IMR-90 (cell line): ENCODE results near the gene PEAK3. TPM values are rescaled to one million over a fixed set of nuclear protein-coding genes. Genes with fewer than 3 reads are reported as not detected.

Experiments used
- ATAC-seq: fragments of 200-7000 bp; cut with Tn5 transposase; 2 replicates; pipeline ENCODE4 v1.9.1; 2020; ENCODE audit warnings: low read depth, mild to moderate bottlenecking, moderate library complexity
- BruUV-seq: library from RNA; stranded (reverse); fragments of 400-500 nt; replicated peaks from 2 replicates; lab custom pipeline; 2021; lab: Mats Ljungman, UMichigan
- CTCF ChIA-PET: fragments of 300-600 bp; formaldehyde crosslinking; extraction: SDS; loops from one replicate; lab custom pipeline; 2021; ENCODE audit warnings: antibody characterized with exemption; lab: Yijun Ruan, JAX
- POLR2A ChIA-PET: fragments of 300-600 bp; sonication (Branson Sonifier 250); formaldehyde crosslinking; loops from one replicate; lab custom pipeline; 2022; ENCODE audit warnings: antibody characterized with exemption; ENCODE audit not compliant: unreplicated experiment; lab: Charles Lee
- DNase-seq: peaks from one replicate; pipeline ENCODE4 v3.0.0; 2013
- H2AFZ ChIP-seq: replicated peaks from 2 replicates; pipeline ENCODE3; 2013; ENCODE audit warnings: low read length, mild to moderate bottlenecking; ENCODE audit not compliant: poor library complexity
- H2AK5ac ChIP-seq: 2 replicates; pipeline ENCODE4 v1.6.1; 2013; ENCODE audit warnings: low read depth, low read length, inconsistent platforms
- H2AK9ac ChIP-seq: replicated peaks from 2 replicates; pipeline ENCODE3; 2013; ENCODE audit warnings: mild to moderate bottlenecking, low read depth, low read length, moderate library complexity; ENCODE audit not compliant: poor library complexity
- H2BK120ac ChIP-seq: 2 replicates; pipeline ENCODE4 v1.6.1; 2013; ENCODE audit warnings: low read depth, low read length, inconsistent platforms
- H2BK15ac ChIP-seq: 3 replicates; pipeline ENCODE4 v1.6.1; 2013; ENCODE audit warnings: low read depth, low read length, inconsistent platforms
- H2BK20ac ChIP-seq: 2 replicates; pipeline ENCODE4 v1.6.1; 2013; ENCODE audit warnings: low read depth, mild to moderate bottlenecking, inconsistent platforms, low read length, moderate library complexity
- H2BK5ac ChIP-seq: 2 replicates; pipeline ENCODE4 v1.6.1; 2013; ENCODE audit warnings: mild to moderate bottlenecking, low read depth, low read length, inconsistent platforms; ENCODE audit not compliant: poor library complexity, severe bottlenecking
- H3K14ac ChIP-seq: replicated peaks from 2 replicates; pipeline ENCODE4 v1.6.1; 2013; ENCODE audit warnings: low read depth, low read length, inconsistent platforms
- H3K18ac ChIP-seq: 2 replicates; pipeline ENCODE4 v1.6.1; 2013; ENCODE audit warnings: low read depth, low read length, control low read depth
- H3K23ac ChIP-seq: 2 replicates; pipeline ENCODE4 v1.6.1; 2013; ENCODE audit warnings: low read depth, low read length, inconsistent platforms
- H3K27ac ChIP-seq: 2 replicates; pipeline ENCODE4 v1.5.1; 2013; ENCODE audit warnings: mild to moderate bottlenecking, control low read depth, low read length; ENCODE audit not compliant: insufficient read depth
- H3K27me3 ChIP-seq: 2 replicates; pipeline ENCODE4 v1.6.1; 2013; ENCODE audit warnings: low read length; ENCODE audit not compliant: control insufficient read depth, insufficient read depth
- H3K36me3 ChIP-seq: 2 replicates; pipeline ENCODE4 v1.6.1; 2013; ENCODE audit warnings: low read length, mixed read lengths; ENCODE audit not compliant: control insufficient read depth, insufficient read depth
- H3K4ac ChIP-seq: 2 replicates; pipeline ENCODE4 v1.6.1; 2013; ENCODE audit warnings: low read depth, low read length, inconsistent platforms
- H3K4me1 ChIP-seq: 2 replicates; pipeline ENCODE4 v1.6.1; 2013; ENCODE audit warnings: low read length, mixed read lengths; ENCODE audit not compliant: control insufficient read depth, insufficient read depth
- H3K4me2 ChIP-seq: 2 replicates; pipeline ENCODE4 v1.6.1; 2013; ENCODE audit warnings: low read depth, mild to moderate bottlenecking, control low read depth, low read length, moderate library complexity
- H3K4me3 ChIP-seq: 2 replicates; pipeline ENCODE4 v1.5.1; 2013; ENCODE audit warnings: low read depth, mild to moderate bottlenecking, control low read depth, low read length, moderate library complexity; ENCODE audit not compliant: insufficient read depth
- H3K56ac ChIP-seq: 2 replicates; pipeline ENCODE4 v1.6.1; 2013; ENCODE audit warnings: low read length, inconsistent platforms; ENCODE audit not compliant: insufficient read depth; ENCODE audit errors: extremely low read depth
- H3K79me1 ChIP-seq, 2 experiments: 2 replicates each; pipeline ENCODE4 v1.6.1; 2013; ENCODE audit warnings: low read length in 2 of 2, inconsistent platforms in 1 of 2, low read depth in 1 of 2
- H3K9ac ChIP-seq: 2 replicates; pipeline ENCODE4 v1.6.1; 2013; ENCODE audit warnings: low read depth, low read length, control low read depth
- H3K9me1 ChIP-seq: 2 replicates; pipeline ENCODE4 v1.6.1; 2013; ENCODE audit warnings: low read length, inconsistent platforms; ENCODE audit not compliant: insufficient read depth
- H3K9me3 ChIP-seq: 2 replicates; pipeline ENCODE4 v1.6.1; 2013; ENCODE audit warnings: low read length; ENCODE audit not compliant: control insufficient read depth, insufficient read depth
- H4K20me1 ChIP-seq: 2 replicates; pipeline ENCODE4 v1.6.1; 2013; ENCODE audit warnings: low read length, inconsistent platforms; ENCODE audit not compliant: insufficient read depth
- H4K5ac ChIP-seq: 2 replicates; pipeline ENCODE4 v1.6.1; 2013; ENCODE audit warnings: mild to moderate bottlenecking, low read depth, low read length, control low read depth
- H4K8ac ChIP-seq, 2 experiments: 2 replicates each; pipeline ENCODE4 v1.6.1; 2013; ENCODE audit warnings: low read depth in 2 of 2, low read length in 2 of 2, control low read depth in 1 of 2, inconsistent platforms in 1 of 2
- H4K91ac ChIP-seq: 2 replicates; pipeline ENCODE4 v1.6.1; 2013; ENCODE audit warnings: low read depth, low read length, inconsistent platforms; ENCODE audit not compliant: insufficient read depth
- BHLHE40 ChIP-seq: fragments of 150-350 bp; IDR thresholded peaks from 2 replicates; pipeline ENCODE4 v1.6.1; 2016; ENCODE audit warnings: mild to moderate bottlenecking, low read depth, low read length
- CEBPB ChIP-seq: IDR thresholded peaks from 2 replicates; pipeline ENCODE4 v1.6.1; 2012; ENCODE audit warnings: low read depth, low read length, improper control_type of control experiment
- CHD1 ChIP-seq: IDR thresholded peaks from 2 replicates; pipeline ENCODE4 v1.6.1; 2012; ENCODE audit warnings: low read depth, low read length, improper control_type of control experiment
- CTCF ChIP-seq: conservative IDR thresholded peaks from 2 replicates; pipeline ENCODE4 v1.5.1; 2012; ENCODE audit warnings: mild to moderate bottlenecking, low read depth, low read length, improper control_type of control experiment
- ELK1 ChIP-seq: fragments of 150-350 bp; IDR thresholded peaks from 2 replicates; pipeline ENCODE4 v1.6.1; 2016; ENCODE audit warnings: low read depth, mild to moderate bottlenecking, low read length, moderate library complexity, borderline replicate concordance
- FOS ChIP-seq: fragments of 150-350 bp; IDR thresholded peaks from 2 replicates; pipeline ENCODE4 v1.6.1; 2016; ENCODE audit warnings: low read depth, low read length
- MAFK ChIP-seq: IDR thresholded peaks from 2 replicates; pipeline ENCODE4 v1.6.1; 2012; ENCODE audit warnings: low read depth, low read length, improper control_type of control experiment
- MAZ ChIP-seq: IDR thresholded peaks from 2 replicates; pipeline ENCODE4 v1.6.1; 2012; ENCODE audit warnings: low read depth, mild to moderate bottlenecking, low read length, improper control_type of control experiment, moderate library complexity, borderline replicate concordance
- MXI1 ChIP-seq: IDR thresholded peaks from 2 replicates; pipeline ENCODE4 v1.6.1; 2012; ENCODE audit warnings: low read depth, mild to moderate bottlenecking, low read length, moderate library complexity, borderline replicate concordance
- NFE2L2 ChIP-seq: fragments of 150-350 bp; IDR thresholded peaks from 2 replicates; pipeline ENCODE4 v1.6.1; 2016; ENCODE audit warnings: low read depth, mild to moderate bottlenecking, low read length
- POLR2A ChIP-seq: IDR thresholded peaks from 2 replicates; pipeline ENCODE4 v1.6.1; 2012; ENCODE audit warnings: mild to moderate bottlenecking, low read depth, low read length
- RAD21 ChIP-seq: IDR thresholded peaks from 2 replicates; pipeline ENCODE4 v1.6.1; 2012; ENCODE audit warnings: low read length, improper control_type of control experiment
- RCOR1 ChIP-seq: IDR thresholded peaks from 2 replicates; pipeline ENCODE4 v1.6.1; 2012; ENCODE audit warnings: mild to moderate bottlenecking, low read length, improper control_type of control experiment; ENCODE audit not compliant: insufficient replicate concordance
- RFX5 ChIP-seq: IDR thresholded peaks from 2 replicates; pipeline ENCODE4 v1.8.0; 2012; ENCODE audit warnings: low read depth, mild to moderate bottlenecking, low read length, moderate library complexity
- SMC3 ChIP-seq: fragments of 150-350 bp; IDR thresholded peaks from 2 replicates; pipeline ENCODE4 v1.6.1; 2016; ENCODE audit warnings: low read depth, mild to moderate bottlenecking, antibody characterized with exemption, low read length, moderate library complexity
- USF2 ChIP-seq: fragments of 150-350 bp; IDR thresholded peaks from 2 replicates; pipeline ENCODE4 v1.6.1; 2017; ENCODE audit warnings: mild to moderate bottlenecking, antibody characterized with exemption, low read length, low read depth
- WGBS, 2 experiments: methylation state at CpG; one replicate each; pipeline versions ENCODE4 v1.1.5 to v1.1.7; 2013; ENCODE audit warnings: missing lambda C conversion rate in 2 of 2; ENCODE audit not compliant: insufficient read length in 1 of 2; ENCODE audit errors: extremely low coverage in 2 of 2; 5-methylcytosine and 5-hydroxymethylcytosine counted together
- dilution Hi-C: fragments of 300-500 bp; cut with HindIII; formaldehyde crosslinking; loops from one replicate; pipeline ENCODE4 v1.14.3; 2018; ENCODE audit warnings: low sequenced_read_pairs; ENCODE audit not compliant: unreplicated experiment
- in situ Hi-C: fragments of 300-500 bp; cut with MboI; formaldehyde crosslinking; loops from 3 replicates; pipeline ENCODE4 v1.14.3; 2019; ENCODE audit warnings: low sequenced_read_pairs, inconsistent platforms, mixed read lengths
- intact Hi-C: fragments of 100-400 bp; cut with micrococcal nuclease; formaldehyde crosslinking; loops from 2 replicates; pipeline ENCODE4 v1.10.0; 2022
- polyA plus RNA-seq, 3 experiments: library from polyadenylated mRNA; depleted of rRNA; stranded (reverse); fragments of >200 nt; gene quantifications; 2 replicates each; pipeline ENCODE4 v1.2.3, GENCODE V29; 2012; ENCODE audit warnings: low replicate concordance in 1 of 3
- total RNA-seq: library from RNA; depleted of rRNA; stranded (reverse); fragments of >200 nt; gene quantifications from 2 replicates; pipeline ENCODE4 v1.2.3, GENCODE V29; 2012

PEAK3 gene
- total and polyA plus RNA-seq, 2 of the 4 experiments (the other 2 are of a cell fraction), result under 0.01 to 0.09 TPM

GRCh38 chr19:2237869-2238153, 44.2 kb downstream of the PEAK3 start:
- peaks cover 52% of the 10 kb centered on the region for H4K20me1 ChIP-seq
- peak overlapping the region; percentile 82 for H2AK9ac ChIP-seq
- H4K91ac ChIP-seq, result no peak overlapping the region
- H3K4me2 ChIP-seq, result peak overlapping the region; percentile 94
- H2BK5ac ChIP-seq, result no peak overlapping the region
- dilution Hi-C loops, result no loop called here
- no peak overlapping the region for H2AFZ ChIP-seq
- H4K8ac ChIP-seq, result peak overlapping the region in 1 of 2 experiments; percentile 92; a peak in 1 of 4 replicates
- H2BK20ac ChIP-seq, result no peak overlapping the region
- no peak overlapping the region for H2BK15ac ChIP-seq
- no peak overlapping the region for H2BK120ac ChIP-seq
- DNase-seq, result no peak
- no peak overlapping the region for H3K9ac ChIP-seq
- ChIA-PET CTCF (interaction anchor here (1.6 kb wide), 1 partner anchor 24 kb away, joined by 6 read pairs; no protein-coding TSS in a partner anchor), POLR2A (no interaction called here)
- peaks cover under 1 to 65% of the 10 kb centered on the region in 2 experiments; a peak in 3 of 4 replicates for H3K79me1 ChIP-seq
- H2AK5ac ChIP-seq, result peak overlapping the region; percentile 97; the same call in 1 of the 2 replicates
- ATAC-seq, result no peak
- peak overlapping the region; percentile 82; the same call in 1 of the 2 replicates for H3K4ac ChIP-seq
- H4K5ac ChIP-seq, result no peak overlapping the region
- in situ Hi-C loops, result no loop called here
- no TSS peak for BruUV-seq
- peaks cover 22% of the 10 kb centered on the region for H3K4me1 ChIP-seq
- H3K27ac ChIP-seq, result no peak overlapping the region
- no peak overlapping the region for H3K18ac ChIP-seq
- TF ChIP-seq ELK1, result no peak
- no peak for TF ChIP-seq RCOR1
- no peak for TF ChIP-seq POLR2A
- TF ChIP-seq RAD21, result no peak
- no peak for TF ChIP-seq CTCF
- TF ChIP-seq CHD1, result no peak
- no peak for TF ChIP-seq CEBPB
- TF ChIP-seq NFE2L2, result no peak
- TF ChIP-seq BHLHE40, result no peak
- no peak for TF ChIP-seq MAFK
- no peak for TF ChIP-seq SMC3
- TF ChIP-seq USF2, result no peak
- TF ChIP-seq RFX5, result no peak
- TF ChIP-seq MXI1, result no peak
- TF ChIP-seq MAZ, result no peak
- no peak for TF ChIP-seq FOS
- WGBS, 2 experiments, result 100% methylated on average over 1 of the region's 6 CpGs; no CpG with 5 or more reads in 1 of the 2 experiments
- no peaks in the 10 kb centered on the region for H3K27me3 ChIP-seq
- no peaks in the 10 kb centered on the region for H3K9me3 ChIP-seq
- H3K56ac ChIP-seq, result no peak overlapping the region
- peak overlapping the region; percentile 67 for H3K4me3 ChIP-seq
- H3K23ac ChIP-seq, result peak overlapping the region; percentile 39; the same call in 1 of the 2 replicates
- H3K9me1 ChIP-seq, result peaks cover 13% of the 10 kb centered on the region
- intact Hi-C loops, result loop anchor here (2.0 to 5.0 kb wide), 2 partner anchors 79 to 374 kb away; no protein-coding TSS in a partner anchor
- H3K14ac ChIP-seq, result no peak overlapping the region; the same call in 1 of the 2 replicates
- H3K36me3 ChIP-seq, result peaks cover 15% of the 10 kb centered on the region
